Left ventricle myocardium inferior (tissue), 1 donor: ENCODE results near the gene TNRC6C. TPM values are rescaled to one million over a fixed set of nuclear protein-coding genes. Genes with fewer than 3 reads are reported as not detected.

Source experiments
- DNase-seq: peaks from one replicate; pipeline ENCODE4 v3.0.0-alpha.2; 2020
- H3K27ac ChIP-seq: fragments of 200-600 bp; replicated peaks from 2 replicates; pipeline ENCODE4 v1.8.0; 2021
- H3K27me3 ChIP-seq: fragments of 200-600 bp; 2 replicates; pipeline ENCODE4 v1.8.0; 2021; ENCODE audit warnings: low read depth
- H3K36me3 ChIP-seq: fragments of 200-600 bp; 2 replicates; pipeline ENCODE4 v1.8.0; 2021
- H3K4me1 ChIP-seq: fragments of 200-600 bp; 2 replicates; pipeline ENCODE4 v1.8.0; 2021
- H3K4me3 ChIP-seq: fragments of 200-600 bp; 2 replicates; pipeline ENCODE4 v1.8.0; 2021; ENCODE audit warnings: mild to moderate bottlenecking, moderate library complexity
- H3K9me3 ChIP-seq: fragments of 200-600 bp; replicated peaks from 2 replicates; pipeline ENCODE4 v1.8.0; 2021
- intact Hi-C: fragments of 100-400 bp; cut with micrococcal nuclease; formaldehyde crosslinking; loops from one replicate; pipeline ENCODE4 v1.11.0; 2022
- total RNA-seq: library from RNA; stranded (reverse); fragmentation: NEBNext Ultra II Directional; extraction: Animal tissue kit (Norgen Biotek cat#: 25700); gene quantifications from one replicate; pipeline ENCODE4 v1.2.1, GENCODE V29; 2021
- TF ChIP-seq, protein P1 (sequence below): fragments of 200-600 bp; IDR thresholded peaks from 2 replicates; pipeline ENCODE4 v1.8.0; 2021; ENCODE audit warnings: antibody characterized with exemption, mild to moderate bottlenecking, borderline replicate concordance
- donor health status: DM: no; HTN: yes; CAD: no; lungs with severe emphysema.

Gene TNRC6C
- total RNA-seq, 1 donor from 2014 or later = 19.7 TPM

DNA sequence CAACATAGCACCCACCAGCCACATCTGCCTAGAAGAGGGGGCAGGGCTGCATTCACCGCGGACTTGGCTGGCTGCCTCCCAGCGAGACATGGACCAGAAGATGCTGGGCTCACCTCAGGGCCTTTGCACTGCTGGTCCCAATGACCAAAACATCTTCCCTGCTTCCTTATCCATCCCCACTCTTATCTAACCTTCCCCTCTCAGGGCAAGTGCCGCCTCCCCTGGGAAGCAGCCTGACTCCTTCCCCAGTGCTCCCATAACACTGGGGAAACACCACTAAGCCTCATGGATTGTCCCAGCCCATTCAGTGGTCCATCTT is 164.4 kb downstream of the TNRC6C start:
- H3K4me3 ChIP-seq = no peak overlapping the region
- no peaks in the 10 kb centered on the region for H3K27me3 ChIP-seq
- no peak overlapping the region for H3K27ac ChIP-seq
- DNase-seq = no peak
- intact Hi-C loops = no loop called here
- peaks cover 66% of the 10 kb centered on the region for H3K36me3 ChIP-seq
- peaks cover 52% of the 10 kb centered on the region for H3K4me1 ChIP-seq
- TF ChIP-seq, protein P1, sequence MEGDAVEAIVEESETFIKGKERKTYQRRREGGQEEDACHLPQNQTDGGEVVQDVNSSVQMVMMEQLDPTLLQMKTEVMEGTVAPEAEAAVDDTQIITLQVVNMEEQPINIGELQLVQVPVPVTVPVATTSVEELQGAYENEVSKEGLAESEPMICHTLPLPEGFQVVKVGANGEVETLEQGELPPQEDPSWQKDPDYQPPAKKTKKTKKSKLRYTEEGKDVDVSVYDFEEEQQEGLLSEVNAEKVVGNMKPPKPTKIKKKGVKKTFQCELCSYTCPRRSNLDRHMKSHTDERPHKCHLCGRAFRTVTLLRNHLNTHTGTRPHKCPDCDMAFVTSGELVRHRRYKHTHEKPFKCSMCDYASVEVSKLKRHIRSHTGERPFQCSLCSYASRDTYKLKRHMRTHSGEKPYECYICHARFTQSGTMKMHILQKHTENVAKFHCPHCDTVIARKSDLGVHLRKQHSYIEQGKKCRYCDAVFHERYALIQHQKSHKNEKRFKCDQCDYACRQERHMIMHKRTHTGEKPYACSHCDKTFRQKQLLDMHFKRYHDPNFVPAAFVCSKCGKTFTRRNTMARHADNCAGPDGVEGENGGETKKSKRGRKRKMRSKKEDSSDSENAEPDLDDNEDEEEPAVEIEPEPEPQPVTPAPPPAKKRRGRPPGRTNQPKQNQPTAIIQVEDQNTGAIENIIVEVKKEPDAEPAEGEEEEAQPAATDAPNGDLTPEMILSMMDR = no peak
- no peaks in the 10 kb centered on the region for H3K9me3 ChIP-seq

DNA sequence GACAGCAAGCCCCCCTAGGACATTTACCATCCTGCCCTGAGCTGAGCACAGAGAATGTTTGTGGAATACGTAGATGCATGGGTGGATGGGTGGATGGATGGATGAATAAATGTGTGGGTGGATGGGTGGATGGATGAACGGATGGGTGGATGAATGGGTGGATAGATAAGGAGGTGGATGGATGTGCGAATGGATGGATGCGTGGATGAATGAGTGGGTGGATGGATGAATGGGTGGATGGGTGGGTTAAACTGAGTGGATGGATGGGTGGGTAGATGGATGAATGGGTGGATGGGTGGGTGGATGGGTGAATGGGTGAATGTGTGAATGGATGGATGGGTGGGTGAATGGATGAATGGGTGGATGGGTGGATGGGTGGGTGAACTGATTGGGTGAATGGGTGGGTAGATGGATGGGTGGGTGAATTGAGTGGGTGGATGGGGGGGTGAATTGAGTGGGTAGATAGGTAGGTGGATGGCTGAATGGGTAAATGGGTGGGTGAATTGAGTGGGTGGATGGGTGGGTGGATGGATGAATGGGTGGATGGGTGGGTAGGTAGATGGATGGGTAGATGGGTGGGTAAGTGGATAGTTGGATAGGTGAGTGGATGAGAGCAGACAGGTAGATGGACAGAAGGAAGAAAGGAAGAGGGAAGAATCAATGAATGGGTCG is 164.9 kb downstream of the TNRC6C start:
- peaks cover 55% of the 10 kb centered on the region for H3K4me1 ChIP-seq
- DNase-seq = no peak
- no peaks in the 10 kb centered on the region for H3K9me3 ChIP-seq
- H3K4me3 ChIP-seq = no peak overlapping the region
- no peak overlapping the region for H3K27ac ChIP-seq
- intact Hi-C loops = no loop called here
- H3K36me3 ChIP-seq = peaks cover 66% of the 10 kb centered on the region
- TF ChIP-seq, protein P1 = no peak
- no peaks in the 10 kb centered on the region for H3K27me3 ChIP-seq

DNA sequence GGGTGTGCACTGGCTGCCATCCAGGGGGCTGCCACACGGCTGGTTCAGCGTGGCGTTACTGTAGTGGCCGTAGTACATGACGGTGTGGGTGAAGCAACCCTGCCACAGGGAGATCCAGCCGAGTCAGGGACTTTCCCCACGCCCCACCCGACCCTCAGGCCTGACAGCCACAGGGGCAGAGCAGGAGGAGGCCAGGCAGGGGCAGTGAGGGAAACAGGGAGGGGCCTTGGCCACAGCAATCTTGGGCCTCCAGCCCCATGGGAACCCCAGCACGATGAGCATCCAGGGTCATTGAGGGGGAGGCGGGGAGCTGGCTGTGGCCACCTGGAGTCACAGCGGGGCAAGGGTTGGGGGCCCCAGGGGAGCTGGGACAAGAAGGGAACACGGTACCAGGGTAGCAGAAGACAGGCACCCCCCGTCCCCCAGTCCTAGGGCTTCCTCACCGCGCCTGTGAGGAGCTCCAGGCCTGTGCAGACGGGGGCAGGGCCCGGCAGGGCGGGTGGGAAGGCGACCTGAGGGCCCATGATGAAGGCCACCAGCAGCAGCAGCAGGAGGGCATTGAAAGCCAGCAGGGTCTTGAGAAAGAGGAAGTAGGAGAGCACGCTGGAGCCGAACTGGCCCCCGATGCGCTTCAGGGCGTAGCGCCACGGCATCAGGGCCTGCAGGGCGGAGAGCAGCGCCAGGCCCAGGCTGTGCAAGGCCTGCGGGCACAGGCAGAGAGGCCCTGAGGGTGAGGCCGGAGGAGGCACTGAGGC is 165.8 kb downstream of the TNRC6C start:
- H3K9me3 ChIP-seq = no peaks in the 10 kb centered on the region
- peaks cover 63% of the 10 kb centered on the region for H3K4me1 ChIP-seq
- peak overlapping the region; percentile 82 for H3K4me3 ChIP-seq
- H3K27me3 ChIP-seq = no peaks in the 10 kb centered on the region
- no peak for DNase-seq
- H3K27ac ChIP-seq = peak overlapping the region; percentile 93
- peaks cover 57% of the 10 kb centered on the region for H3K36me3 ChIP-seq
- intact Hi-C loops = no loop called here
- TF ChIP-seq, protein P1 = no peak

DNA sequence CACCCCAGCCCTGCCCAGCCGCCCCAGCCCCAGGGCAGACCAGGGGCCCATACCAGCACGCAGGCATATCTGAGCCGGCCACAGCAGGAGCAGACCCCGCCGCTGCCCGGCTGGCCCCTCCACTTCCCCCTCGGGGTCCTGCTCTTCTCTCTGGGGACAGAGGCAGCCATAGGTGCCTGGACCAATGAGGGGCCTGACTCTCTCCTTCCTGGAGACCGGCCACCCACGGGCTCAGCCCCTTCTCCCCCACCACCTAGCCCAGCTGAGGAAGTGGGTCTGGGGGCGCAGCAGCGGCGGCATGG is 166.3 kb downstream of the TNRC6C start:
- Histone ChIP-seq H3K27ac (peak overlapping the region; percentile 93), H3K4me3 (peak overlapping the region; percentile 82), H3K4me1 (peaks cover 68% of the 10 kb centered on the region), H3K27me3 (no peaks in the 10 kb centered on the region), H3K36me3 (peaks cover 56% of the 10 kb centered on the region), H3K9me3 (no peaks in the 10 kb centered on the region)
- intact Hi-C loops = no loop called here
- DNase-seq = no peak
- TF ChIP-seq, protein P1 = no peak

DNA sequence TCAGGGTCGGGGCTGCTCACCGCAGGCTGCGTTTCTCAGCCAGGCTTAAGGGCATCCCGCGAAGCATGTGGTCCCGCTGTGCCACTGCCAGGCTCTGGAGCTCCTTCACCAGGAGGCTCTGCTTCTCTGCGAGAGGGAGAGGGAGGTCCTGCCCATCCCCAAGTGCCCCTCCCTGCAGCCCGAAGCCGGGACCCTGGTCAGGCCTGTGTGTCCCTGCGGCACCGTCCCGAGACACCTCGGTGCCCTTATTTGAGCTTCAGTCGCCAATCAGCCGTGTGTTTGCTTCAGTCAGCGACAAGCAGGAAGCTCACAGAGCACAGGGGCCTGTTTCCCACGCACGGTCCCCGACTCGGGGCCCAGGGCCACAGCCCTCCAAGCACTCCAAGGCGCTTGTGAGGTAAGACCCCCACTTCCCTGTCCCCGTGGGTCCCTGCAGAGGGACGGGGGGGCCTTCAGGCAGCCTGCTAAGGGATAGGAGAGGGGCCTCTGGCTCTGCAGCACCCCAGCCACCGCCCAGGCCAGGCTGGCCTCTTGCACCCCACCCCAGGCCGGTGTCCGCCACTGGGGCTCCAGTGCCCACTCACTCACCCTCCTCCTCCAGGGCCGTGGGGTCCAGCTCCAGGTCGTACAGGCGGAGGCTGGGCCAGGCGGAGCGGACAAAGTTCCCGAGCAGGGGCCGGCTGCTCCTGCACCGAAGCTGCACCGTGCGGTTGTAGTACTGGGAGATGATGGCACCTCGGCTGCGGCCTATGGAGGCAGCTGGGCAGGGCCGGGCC is 166.8 kb downstream of the TNRC6C start:
- H3K4me3 ChIP-seq = peak overlapping the region; percentile 82
- intact Hi-C loops = no loop called here
- no peaks in the 10 kb centered on the region for H3K9me3 ChIP-seq
- TF ChIP-seq, protein P1 = no peak
- H3K4me1 ChIP-seq = peaks cover 74% of the 10 kb centered on the region
- H3K27me3 ChIP-seq = no peaks in the 10 kb centered on the region
- H3K36me3 ChIP-seq = peaks cover 52% of the 10 kb centered on the region
- peak overlapping the region; percentile 93 for H3K27ac ChIP-seq
- DNase-seq = no peak
